Subcutaneous adipose tissue (tissue), 4 donors: ENCODE results near the gene PABPC1L. TPM values are rescaled to one million over a fixed set of nuclear protein-coding genes. Genes with fewer than 3 reads are reported as not detected.

Source experiments
- CTCF ChIP-seq: fragments of 450-650 bp; IDR thresholded peaks from one replicate; pipeline ENCODE4 v1.5.1; 2016; ENCODE audit warnings: low read depth, mild to moderate bottlenecking, control low read depth, antibody characterized with exemption, moderate library complexity
- total RNA-seq, 4 donors: library from RNA; depleted of rRNA; stranded (reverse); fragments of >200 nt; gene quantifications; one replicate each; pipeline ENCODE4 v1.1.0, GENCODE V29; 2016

PABPC1L gene
- total RNA-seq, 4 donors from 2014 or later = 5.5 to 8.5 (median 6.9) TPM

- TF ChIP-seq CTCF = no peak
These were observed 63.2 kb downstream of the PABPC1L start for GRCh38 chr20:44973053-44973452.

GRCh38 chr20:44976698-44977097 lies 66.8 kb downstream of the PABPC1L start:
- no peak for TF ChIP-seq CTCF

GRCh38 chr20:44979090-44979621 lies 69.3 kb downstream of the PABPC1L start:
- TF ChIP-seq CTCF = no peak

- no peak for TF ChIP-seq CTCF
These were observed 72.0 kb downstream of the PABPC1L start for GRCh38 chr20:44981736-44982406.

- no peak for TF ChIP-seq CTCF
These were observed 73.3 kb downstream of the PABPC1L start for GRCh38 chr20:44983093-44983674.

- no peak for TF ChIP-seq CTCF
These were observed 78.8 kb downstream of the PABPC1L start for GRCh38 chr20:44988631-44989171.

Other genes starting within 250 kb of the PABPC1L start
- gene CCN5, start 194.7 kb upstream of the PABPC1L start, total RNA-seq = 1,000 to 10,000 TPM in 1 of 4 donors, 100 to 1,000 TPM in 3; 153 to 1,717 (median 223) TPM
- 1 to 10 TPM; 1.3 to 4.5 (median 2.6) TPM for gene KCNK15, start 164.2 kb upstream of the PABPC1L start, total RNA-seq
- under 1 TPM in 2 of 4 donors, not detected in 2; 0.34 to 0.44 TPM for gene RIMS4, start 99.5 kb upstream of the PABPC1L start, total RNA-seq
- gene YWHAB, start 24.4 kb upstream of the PABPC1L start, total RNA-seq = 100 to 1,000 TPM; 119 to 184 (median 143) TPM
- gene TOMM34, start 50.3 kb downstream of the PABPC1L start, total RNA-seq = 10 to 100 TPM in 1 of 4 donors, 1 to 10 TPM in 3; 7.1 to 10.6 (median 8.3) TPM
- 10 to 100 TPM; 25.2 to 71.4 (median 40.1) TPM for gene STK4, start 56.5 kb downstream of the PABPC1L start, total RNA-seq
- not detected for gene KCNS1, start 191.1 kb downstream of the PABPC1L start, total RNA-seq
- not detected for gene WFDC5, start 205.1 kb downstream of the PABPC1L start, total RNA-seq
- gene WFDC12, start 214.4 kb downstream of the PABPC1L start, total RNA-seq = not detected